A549 treated with DMSO at 1 μM for 4 hours (cell line): ENCODE measurements around the gene ATP5F1B. TPM values are rescaled to one million over a fixed set of nuclear protein-coding genes. Genes with fewer than 3 reads are reported as not detected.

Experiments
- total RNA-seq: library from RNA; stranded (reverse); fragments of 200-300 nt; extraction: Qiagen RNA extraction; gene quantifications from 5 replicates; pipeline ENCODE4 v1.2.3, GENCODE V29; 2022; ENCODE audit warnings: low read depth

Gene ATP5F1B
- total RNA-seq, result 826 to 929 TPM (median 883 TPM) in 5 replicates

GRCh38 chr12:56645717-56646446 is at the start of gene ATP5F1B:
Gene ATP5F1B, minus strand, starts transcription at chr12:56645984. Its CDS starts 21 bp downstream, at chr12:56645963.

GRCh38 chr12:56688129-56688845 is 42.5 kb upstream of the ATP5F1B start, which contains the start of gene PTGES3:
Gene PTGES3, minus strand, starts transcription at chr12:56688284. Its CDS starts 285 bp downstream, at chr12:56687999.

GRCh38 chr12:56630180-56630632 is 15.6 kb downstream of the ATP5F1B start, which contains the start of gene BAZ2A:
Gene BAZ2A, minus strand, starts transcription at chr12:56630326. Its CDS starts 12,796 bp downstream, at chr12:56617530.

Other genes with a start within 250 kb of the ATP5F1B start
- gene TIMELESS, start 196.6 kb downstream of the ATP5F1B start, total RNA-seq, result 35.0 to 42.2 TPM (median 41.8 TPM) in 5 replicates
- gene MIP, start 191.3 kb downstream of the ATP5F1B start, total RNA-seq, result 0.15 to 0.30 TPM in 2 of 5 replicates, not detected in the others
- gene SPRYD4, start 177.4 kb downstream of the ATP5F1B start, total RNA-seq, result 1.9 to 2.0 TPM (median 2.0 TPM) in 5 replicates
- gene GLS2, start 157.8 kb downstream of the ATP5F1B start, total RNA-seq, result 0.07 to 0.26 TPM (median 0.22 TPM) in 4 of 5 replicates, not detected in the other
- gene RBMS2, start 124.2 kb downstream of the ATP5F1B start, total RNA-seq, result 13.4 to 28.7 TPM (median 17.0 TPM) in 5 replicates
- 35.5 to 48.2 TPM (median 45.8 TPM) in 5 replicates for gene BAZ2A, start 15.7 kb downstream of the ATP5F1B start, total RNA-seq
- gene PTGES3, start 42.3 kb upstream of the ATP5F1B start, total RNA-seq, result 384 to 463 TPM (median 435 TPM) in 5 replicates
- gene NACA, start 79.3 kb upstream of the ATP5F1B start, total RNA-seq, result 1,463 to 1,776 TPM (median 1,523 TPM) in 5 replicates
- gene PRIM1, start 106.3 kb upstream of the ATP5F1B start, total RNA-seq, result 26.8 to 32.0 TPM (median 27.6 TPM) in 5 replicates
- gene HSD17B6, start 117.3 kb upstream of the ATP5F1B start, total RNA-seq, result 0.96 to 2.6 TPM (median 1.3 TPM) in 5 replicates